ENCODE measurements around the gene ATXN1.

GRCh38 chr6:16278048-16278724 is 483.1 kb downstream of the ATXN1 start:
- TF ChIP-seq POLR2A (IDR thresholded peaks at IDR 0.05; ENCODE audit: low read length): no peak
- TF ChIP-seq GATA1 (IDR thresholded peaks at IDR 0.05; ENCODE audit: low read depth, low read length): no peak
